Prostate gland (tissue), 2 donors: Measurements from ENCODE around the gene ACOXL.

Experiments
- CTCF ChIP-seq, 4 experiments: fragments of 200-600 bp in 2 of 4; fragments of 450-650 bp in 2 of 4; sonication (generic) in 2 of 4; IDR thresholded peaks; 1 replicate in 3 of 4; 2 replicates in 1 of 4; pipeline ENCODE4 v1.5.1; 2016 to 2019; ENCODE audit warnings: antibody characterized with exemption in 4 of 4, mild to moderate bottlenecking in 2 of 4, moderate library complexity in 2 of 4
- POLR2AphosphoS5 ChIP-seq: sonication (generic); formaldehyde crosslinking; IDR thresholded peaks from one replicate; pipeline ENCODE4 v1.6.1; 2017; ENCODE audit warnings: antibody characterized with exemption

GRCh38 chr2:110957293-110957692 lies 224.9 kb downstream of the ACOXL start:
- no peak for TF ChIP-seq POLR2AphosphoS5
- no peak for TF ChIP-seq CTCF (IDR thresholded peaks at IDR 0.05)
